HG02678 (cell line): ENCODE measurements around the gene CCDC81.

Experiments used
- ATAC-seq: cut with Tn5 transposase; IDR thresholded peaks from one replicate; pipeline ENCODE4 v1.9.1; 2021; ENCODE audit warnings: mild to moderate bottlenecking, moderate library complexity; ENCODE audit not compliant: unreplicated experiment

Gene CCDC81

GRCh38 chr11:86461892-86462291, 87.2 kb downstream of the CCDC81 start:
- ATAC-seq, result no peak

GRCh38 chr11:86463120-86463519, 88.4 kb downstream of the CCDC81 start:
- ATAC-seq, result no peak

GRCh38 chr11:86463955-86464354, 89.3 kb downstream of the CCDC81 start:
- ATAC-seq, result no peak

- ATAC-seq, result no peak
These were observed 90.0 kb downstream of the CCDC81 start for GRCh38 chr11:86464509-86465221.

- ATAC-seq, result no peak
These were observed 93.5 kb downstream of the CCDC81 start for GRCh38 chr11:86468169-86468568.

- ATAC-seq, result no peak
These were observed 95.1 kb downstream of the CCDC81 start for GRCh38 chr11:86469491-86470388.
